Type B pancreatic cell (in vitro differentiated cells): ENCODE data around the gene TSPAN17. TPM values are rescaled to one million over a fixed set of nuclear protein-coding genes. Genes with fewer than 3 reads are reported as not detected.

Experiments used
- DNase-seq: peaks from one replicate; pipeline ENCODE4 v3.0.0; 2021; ENCODE audit warnings: mixed read lengths; ENCODE audit not compliant: unreplicated experiment; ENCODE audit errors: extremely low spot score
- H3K27ac Mint-ChIP-seq: 2 replicates; pipeline ENCODE4 v1.8.0; 2021; ENCODE audit warnings: mild to moderate bottlenecking, mixed read lengths
- H3K27me3 Mint-ChIP-seq: 2 replicates; pipeline ENCODE4 v1.8.0; 2021; ENCODE audit warnings: mixed read lengths
- H3K36me3 Mint-ChIP-seq: 2 replicates; pipeline ENCODE4 v1.8.0; 2021; ENCODE audit warnings: mixed read lengths
- H3K4me1 Mint-ChIP-seq: one replicate; pipeline ENCODE4 v1.8.0; 2021; ENCODE audit warnings: mixed read lengths; ENCODE audit not compliant: unreplicated experiment
- H3K4me3 Mint-ChIP-seq: 2 replicates; pipeline ENCODE4 v1.8.0; 2021; ENCODE audit warnings: mild to moderate bottlenecking, mixed read lengths
- H3K9me3 Mint-ChIP-seq: 2 replicates; pipeline ENCODE4 v1.8.0; 2021; ENCODE audit warnings: mixed read lengths
- CTCF ChIP-seq: fragments of 200-600 bp; sonication (generic); conservative IDR thresholded peaks from 2 replicates; pipeline ENCODE4 v1.5.0; 2021; ENCODE audit warnings: antibody characterized with exemption, mild to moderate bottlenecking
- total RNA-seq: library from RNA; stranded (reverse); gene quantifications from 2 replicates; pipeline ENCODE4 v1.2.1, GENCODE V29; 2021; ENCODE audit warnings: low replicate concordance

The TSPAN17 gene
- total RNA-seq, 1 donor from 2014 or later: 45.9 TPM

- Mint-ChIP-seq H3K4me1 (peaks cover 15% of the 10 kb centered on the region), H3K9me3 (no peaks in the 10 kb centered on the region), H3K27me3 (peaks cover 19% of the 10 kb centered on the region), H3K36me3 (no peaks in the 10 kb centered on the region), H3K4me3 (no peak overlapping the region), H3K27ac (no peak overlapping the region)
- no peak for TF ChIP-seq CTCF
- DNase-seq: no peak
Observed at GRCh38 chr5:176662371-176663333, 15.4 kb downstream of the TSPAN17 start.

GRCh38 chr5:176663566-176663965, 16.3 kb downstream of the TSPAN17 start:
- Mint-ChIP-seq H3K27me3 (peaks cover 20% of the 10 kb centered on the region), H3K4me3 (no peak overlapping the region), H3K4me1 (peaks cover 10% of the 10 kb centered on the region), H3K36me3 (no peaks in the 10 kb centered on the region), H3K27ac (no peak overlapping the region), H3K9me3 (no peaks in the 10 kb centered on the region)
- no peak for TF ChIP-seq CTCF
- no peak for DNase-seq

GRCh38 chr5:176664479-176664878, 17.2 kb downstream of the TSPAN17 start:
- H3K27me3 Mint-ChIP-seq: peaks cover 24% of the 10 kb centered on the region
- H3K9me3 Mint-ChIP-seq: no peaks in the 10 kb centered on the region
- H3K36me3 Mint-ChIP-seq: no peaks in the 10 kb centered on the region
- H3K4me3 Mint-ChIP-seq: no peak overlapping the region
- H3K27ac Mint-ChIP-seq: no peak overlapping the region
- H3K4me1 Mint-ChIP-seq: peaks cover 5% of the 10 kb centered on the region
- DNase-seq: no peak
- no peak for TF ChIP-seq CTCF

- no peak overlapping the region for H3K4me3 Mint-ChIP-seq
- H3K4me1 Mint-ChIP-seq: peaks cover 5% of the 10 kb centered on the region
- no peak overlapping the region for H3K27ac Mint-ChIP-seq
- H3K36me3 Mint-ChIP-seq: no peaks in the 10 kb centered on the region
- peaks cover 24% of the 10 kb centered on the region for H3K27me3 Mint-ChIP-seq
- TF ChIP-seq CTCF: no peak
- no peaks in the 10 kb centered on the region for H3K9me3 Mint-ChIP-seq
- no peak for DNase-seq
Observed at GRCh38 chr5:176664886-176665285, 17.6 kb downstream of the TSPAN17 start.

GRCh38 chr5:176665517-176665916, 18.2 kb downstream of the TSPAN17 start:
- H3K36me3 Mint-ChIP-seq: no peaks in the 10 kb centered on the region
- no peak for TF ChIP-seq CTCF
- H3K9me3 Mint-ChIP-seq: no peaks in the 10 kb centered on the region
- no peak overlapping the region for H3K27ac Mint-ChIP-seq
- H3K27me3 Mint-ChIP-seq: peaks cover 24% of the 10 kb centered on the region
- no peak overlapping the region for H3K4me3 Mint-ChIP-seq
- DNase-seq: no peak
- peaks cover 5% of the 10 kb centered on the region for H3K4me1 Mint-ChIP-seq
